HG03175 (cell line): ENCODE results near the gene NUS1.
"Not testable (repeated sequence)": the region's sequence is repeated elsewhere in the genome, so short reads cannot be mapped to it uniquely, and the experiment has no call there.

Experiments used
- ATAC-seq: cut with Tn5 transposase; IDR thresholded peaks from one replicate; pipeline ENCODE4 v1.9.1; 2021; ENCODE audit warnings: mild to moderate bottlenecking, moderate library complexity; ENCODE audit not compliant: unreplicated experiment

The NUS1 gene

GRCh38 chr6:117711369-117711768 lies 36.1 kb downstream of the NUS1 start:
- ATAC-seq: no peak

GRCh38 chr6:117718895-117719294 lies 43.6 kb downstream of the NUS1 start:
- no peak for ATAC-seq

- not testable (repeated sequence) for ATAC-seq
These were observed 46.3 kb downstream of the NUS1 start for GRCh38 chr6:117721520-117721919.

GRCh38 chr6:117728626-117729025 lies 53.4 kb downstream of the NUS1 start:
- no peak for ATAC-seq

GRCh38 chr6:117729613-117730012 lies 54.3 kb downstream of the NUS1 start:
- no peak for ATAC-seq

DNA sequence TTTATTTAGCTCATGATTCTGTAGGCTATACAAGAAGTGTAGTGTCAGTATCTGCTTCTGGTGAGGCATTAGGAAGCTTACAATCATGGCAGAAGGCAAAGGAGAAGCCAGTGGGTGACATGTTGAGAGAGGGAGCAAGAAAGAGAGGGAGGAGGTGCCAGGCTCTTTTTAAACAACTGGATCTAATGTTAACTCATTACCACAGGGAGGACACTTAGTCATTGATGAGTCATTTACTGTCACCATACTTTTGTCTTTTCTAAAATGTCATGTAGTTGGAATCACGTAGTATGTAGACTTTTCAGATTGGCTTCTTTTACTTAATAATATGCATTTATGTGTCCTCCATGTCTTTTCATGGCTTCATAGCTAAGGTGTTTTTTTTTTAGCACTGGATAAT lies 58.1 kb downstream of the NUS1 start:
- no peak for ATAC-seq

GRCh38 chr6:117739869-117740268 lies 64.6 kb downstream of the NUS1 start:
- ATAC-seq: no peak

DNA sequence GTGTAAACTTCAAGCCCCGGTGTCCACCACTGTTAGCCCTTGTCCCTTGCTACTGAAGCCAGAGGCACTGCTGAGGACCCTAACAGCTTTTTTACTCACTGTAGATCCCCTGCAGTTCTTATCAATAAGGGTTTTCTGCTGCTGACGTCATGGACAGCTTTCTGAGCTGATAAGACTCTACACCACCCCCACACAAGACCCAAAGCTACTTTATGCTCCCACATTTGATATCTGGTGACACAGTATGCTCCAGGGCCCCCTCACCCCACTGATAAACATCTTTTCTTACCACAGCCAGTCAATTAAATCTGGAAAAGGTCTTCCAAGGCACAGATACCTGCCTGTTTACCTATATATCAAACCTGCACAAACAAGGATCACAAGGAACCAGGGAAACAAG lies 65.3 kb downstream of the NUS1 start:
- no peak for ATAC-seq

DNA sequence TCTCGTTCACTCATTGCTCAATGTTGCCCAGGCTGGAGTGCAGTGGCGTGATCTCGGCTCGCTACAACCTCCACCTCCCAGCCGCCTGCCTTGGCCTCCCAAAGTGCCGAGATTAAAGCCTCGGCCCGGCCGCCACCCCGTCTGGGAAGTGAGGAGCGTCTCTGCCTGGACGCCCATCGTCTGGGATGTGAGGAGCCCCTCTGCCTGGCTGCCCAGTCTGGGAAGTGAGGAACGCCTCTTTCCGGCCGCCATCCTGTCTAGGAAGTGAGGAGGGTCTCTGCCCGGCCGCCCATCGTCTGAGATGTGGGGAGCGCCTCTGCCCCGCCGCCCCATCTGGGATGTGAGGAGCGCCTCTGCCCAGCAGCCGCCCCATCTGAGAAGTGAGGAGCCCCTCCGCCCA lies 75.4 kb downstream of the NUS1 start:
- ATAC-seq: not testable (repeated sequence)
